NCI-H2107 treated with DMSO at 0.1 percent for 48 hours (cell line): ENCODE measurements around the gene CCDC110.

Source experiments
- DNase-seq: peaks from one replicate; lab custom pipeline; 2025; ENCODE audit not compliant: unreplicated experiment; lab: John Stamatoyannopoulos, UW

Gene CCDC110

GRCh38 chr4:185424905-185425646, 46.5 kb downstream of the CCDC110 start:
- DNase-seq = no peak

GRCh38 chr4:185421366-185422124, 50.0 kb downstream of the CCDC110 start:
- DNase-seq = no peak

GRCh38 chr4:185416955-185417354, 54.6 kb downstream of the CCDC110 start:
- no peak for DNase-seq

GRCh38 chr4:185412412-185412811, 59.1 kb downstream of the CCDC110 start:
- no peak for DNase-seq

- no peak for DNase-seq
These were observed 59.7 kb downstream of the CCDC110 start for GRCh38 chr4:185411849-185412248.

- no peak for DNase-seq
These were observed 63.1 kb downstream of the CCDC110 start for GRCh38 chr4:185408432-185408831.

- DNase-seq = no peak
These were observed 66.1 kb downstream of the CCDC110 start for GRCh38 chr4:185405296-185405999.

- peak; percentile 4 for DNase-seq
These were observed 67.5 kb downstream of the CCDC110 start for GRCh38 chr4:185404031-185404430.

GRCh38 chr4:185399466-185399865, 72.1 kb downstream of the CCDC110 start:
- DNase-seq = no peak

- DNase-seq = no peak
These were observed 72.9 kb downstream of the CCDC110 start for GRCh38 chr4:185398618-185399017.

GRCh38 chr4:185396724-185397385, 74.7 kb downstream of the CCDC110 start, which contains the start of gene ANKRD37:
TSS of gene ANKRD37 (plus strand) at chr4:185396841. CDS start at chr4:185396924, 83 bp downstream.
- peak; percentile 78 for DNase-seq

- DNase-seq = peak; percentile 79
These were observed 75.4 kb downstream of the CCDC110 start for GRCh38 chr4:185395956-185396723.

GRCh38 chr4:185395238-185395955, 76.1 kb downstream of the CCDC110 start, which contains the start of gene LRP2BP:
TSS of gene LRP2BP (minus strand) at chr4:185395924. CDS start at chr4:185378186, 17,738 bp downstream.
- DNase-seq = peak; percentile 52
